Stimulated activated CD4-positive, alpha-beta T cell treated with anti-CD3 and anti-CD28 coated beads, Interleukin-15, amount 100 ng/mL, for 24 hours (primary cell): ENCODE data around the gene GDPGP1.
A peak's percentile ranks its signal among the peaks of the same experiment; 100 is the strongest.
"Not testable (repeated sequence)": the region's sequence is repeated elsewhere in the genome, so short reads cannot be mapped to it uniquely, and the experiment has no call there.

Experiments used
- DNase-seq: peaks from one replicate; pipeline ENCODE4 v3.0.0-alpha.2; 2020

GDPGP1 gene

GRCh38 chr15:90227336-90227735 is 6.7 kb upstream of the GDPGP1 start:
- no peak for DNase-seq

GRCh38 chr15:90227816-90228772 is 5.9 kb upstream of the GDPGP1 start:
- no peak for DNase-seq

DNA sequence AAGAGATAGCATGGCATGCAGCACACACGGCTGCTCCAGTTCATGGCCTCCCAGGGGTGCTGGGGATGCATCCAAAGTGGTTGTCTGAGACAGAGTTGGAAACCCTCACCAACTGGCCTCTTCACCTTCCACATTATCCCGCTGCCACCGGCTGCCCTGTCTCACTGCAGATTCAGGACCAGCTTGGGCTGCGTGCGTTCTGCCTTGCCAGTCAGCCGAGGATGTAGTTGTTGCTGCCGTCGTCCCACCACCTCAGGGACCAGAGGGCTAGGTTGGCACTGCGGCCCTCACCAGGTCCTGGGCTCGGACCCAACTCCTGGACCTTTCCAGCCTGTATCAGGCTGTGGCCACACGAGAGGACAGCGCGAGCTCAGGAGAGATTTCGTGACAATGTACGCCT is 5.0 kb upstream of the GDPGP1 start:
- DNase-seq: no peak

- DNase-seq: no peak
Observed at GRCh38 chr15:90230071-90230494, 3.9 kb upstream of the GDPGP1 start.

GRCh38 chr15:90230610-90231009 is 3.4 kb upstream of the GDPGP1 start:
- DNase-seq: no peak

DNA sequence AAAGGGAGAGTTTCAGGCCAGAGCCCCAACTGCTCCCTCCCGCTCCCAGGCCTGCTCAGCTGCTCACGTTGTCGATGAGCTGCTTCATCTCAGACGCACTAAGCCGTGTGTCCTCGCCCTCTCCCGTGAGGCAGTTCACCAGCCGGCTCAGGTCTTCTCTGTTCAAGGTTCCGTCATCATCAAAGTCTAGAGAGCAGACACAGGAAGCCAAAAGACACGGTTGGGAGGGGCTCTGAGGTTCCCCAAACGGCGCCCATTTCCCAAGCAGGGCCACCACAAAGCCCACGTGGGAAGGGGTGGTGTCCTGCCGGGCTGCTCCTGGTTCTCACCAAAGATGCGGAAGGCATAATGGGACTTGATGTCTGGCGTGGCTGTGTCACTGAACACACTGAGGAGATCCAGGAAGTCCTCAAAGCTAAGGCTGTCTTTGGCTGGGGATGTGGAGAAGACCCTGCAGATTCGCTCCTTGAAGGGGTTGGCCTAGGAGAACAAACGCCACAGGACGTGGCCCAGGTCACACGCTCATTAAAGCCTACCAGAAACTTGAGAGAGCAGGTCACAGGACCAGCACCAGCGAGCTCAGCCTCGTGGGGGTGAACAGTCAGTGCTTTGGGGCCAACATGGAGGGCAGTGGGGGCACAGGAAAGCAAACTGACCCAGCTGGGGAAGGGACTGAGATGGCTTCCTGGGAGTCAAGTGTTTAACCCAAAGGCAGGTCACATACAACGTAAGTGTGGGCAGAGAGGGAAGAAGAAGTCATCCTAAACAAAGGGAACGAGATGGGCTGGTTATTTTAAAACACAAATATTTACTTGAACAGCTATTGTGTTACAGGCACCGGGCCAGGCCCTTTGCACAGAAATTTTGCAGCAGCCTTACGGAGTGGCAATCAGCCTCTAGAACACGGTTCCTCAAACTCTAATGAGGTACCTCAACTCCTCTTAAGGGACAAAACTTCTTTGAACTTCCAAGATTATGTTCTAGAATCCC is 2.7 kb upstream of the GDPGP1 start:
- DNase-seq: peak; percentile 78

DNA sequence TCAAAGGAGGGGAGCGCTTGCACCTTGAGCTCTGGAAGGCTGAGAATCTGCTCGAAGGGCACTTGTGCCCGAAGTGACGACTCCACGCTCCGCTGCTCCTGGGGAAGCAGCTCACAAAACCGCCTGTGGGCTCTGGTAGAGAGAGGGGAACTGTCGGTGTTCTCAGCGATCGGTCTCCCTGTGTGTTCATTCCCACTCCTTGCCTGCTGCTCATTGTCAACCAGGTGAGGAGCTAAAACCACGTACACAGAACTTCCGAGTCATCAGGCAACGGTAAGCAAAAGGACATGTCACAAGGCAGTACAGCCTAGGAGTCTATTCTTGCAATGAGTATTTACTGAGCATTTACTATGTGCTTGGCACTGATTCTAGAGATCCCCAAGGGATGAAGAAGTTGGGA is 1.8 kb upstream of the GDPGP1 start:
- DNase-seq: peak; percentile 18

DNA sequence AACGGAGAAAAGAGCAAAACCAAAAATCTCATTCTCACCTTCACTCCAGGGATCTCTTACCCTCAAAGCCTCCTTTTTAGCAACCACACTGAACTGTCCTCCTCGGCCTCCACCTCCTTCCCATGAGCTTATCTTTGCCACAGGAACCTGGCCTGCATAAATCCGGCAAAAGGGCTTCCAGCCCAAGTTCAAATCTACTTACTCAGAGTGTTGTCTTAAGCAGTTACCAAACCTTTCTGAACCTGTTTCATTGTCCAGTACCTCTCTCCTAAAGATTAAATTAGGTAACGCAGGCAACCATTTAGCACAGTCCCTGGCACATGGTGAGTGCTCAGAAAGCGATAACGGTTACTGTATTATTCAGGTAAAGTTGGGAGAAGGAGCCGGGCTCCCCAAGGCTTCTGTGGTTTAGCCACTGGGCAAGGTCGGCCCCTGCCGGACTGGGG is 1.0 kb upstream of the GDPGP1 start:
- DNase-seq: no peak

- DNase-seq: peak; percentile 99
Observed at GRCh38 chr15:90233387-90234095, 468 bp upstream of the GDPGP1 start, which contains the start of gene CIB1. CIB1 (minus strand) TSS chr15:90233941; CDS start chr15:90233885, 56 bp downstream.

DNA sequence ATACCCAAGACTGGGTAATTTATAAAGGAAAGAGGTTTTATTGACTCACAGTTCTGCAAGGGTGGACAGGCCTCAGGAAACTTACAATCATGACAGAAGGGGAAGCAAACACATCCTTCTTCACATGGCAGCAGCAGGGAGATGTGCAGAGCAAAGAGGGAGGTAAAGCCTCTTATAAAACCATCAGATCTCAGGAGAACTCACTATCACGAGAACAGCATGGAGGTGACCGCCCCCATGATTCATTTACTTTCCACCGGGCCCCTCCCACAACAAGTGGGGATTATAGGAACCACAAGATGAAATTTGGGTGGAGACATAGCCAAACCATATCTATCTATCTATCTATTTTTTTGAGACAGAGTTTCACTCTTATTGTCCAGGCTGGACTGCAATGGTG is 5.4 kb downstream of the GDPGP1 start:
- DNase-seq: no peak

DNA sequence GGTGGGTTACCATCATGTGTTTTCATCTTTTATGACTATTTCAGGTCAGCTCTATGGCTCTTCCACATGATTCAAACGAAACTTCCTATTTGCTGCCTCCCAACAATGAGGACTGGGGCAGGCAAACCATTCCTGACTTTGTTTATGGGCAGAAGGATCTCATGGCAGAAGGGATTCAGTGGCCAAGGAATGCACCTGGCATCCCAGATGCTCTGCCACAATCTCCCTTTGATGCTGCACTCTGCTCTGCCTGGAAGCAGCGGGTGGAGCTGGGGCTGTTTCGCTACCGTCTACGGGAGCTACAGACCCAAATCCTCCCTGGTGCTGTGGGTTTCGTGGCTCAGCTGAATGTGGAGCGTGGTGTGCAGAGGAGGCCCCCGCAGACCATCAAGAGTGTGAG is 6.8 kb downstream of the GDPGP1 start:
- no peak for DNase-seq

GRCh38 chr15:90241343-90242192 is 7.6 kb downstream of the GDPGP1 start:
- no peak for DNase-seq

DNA sequence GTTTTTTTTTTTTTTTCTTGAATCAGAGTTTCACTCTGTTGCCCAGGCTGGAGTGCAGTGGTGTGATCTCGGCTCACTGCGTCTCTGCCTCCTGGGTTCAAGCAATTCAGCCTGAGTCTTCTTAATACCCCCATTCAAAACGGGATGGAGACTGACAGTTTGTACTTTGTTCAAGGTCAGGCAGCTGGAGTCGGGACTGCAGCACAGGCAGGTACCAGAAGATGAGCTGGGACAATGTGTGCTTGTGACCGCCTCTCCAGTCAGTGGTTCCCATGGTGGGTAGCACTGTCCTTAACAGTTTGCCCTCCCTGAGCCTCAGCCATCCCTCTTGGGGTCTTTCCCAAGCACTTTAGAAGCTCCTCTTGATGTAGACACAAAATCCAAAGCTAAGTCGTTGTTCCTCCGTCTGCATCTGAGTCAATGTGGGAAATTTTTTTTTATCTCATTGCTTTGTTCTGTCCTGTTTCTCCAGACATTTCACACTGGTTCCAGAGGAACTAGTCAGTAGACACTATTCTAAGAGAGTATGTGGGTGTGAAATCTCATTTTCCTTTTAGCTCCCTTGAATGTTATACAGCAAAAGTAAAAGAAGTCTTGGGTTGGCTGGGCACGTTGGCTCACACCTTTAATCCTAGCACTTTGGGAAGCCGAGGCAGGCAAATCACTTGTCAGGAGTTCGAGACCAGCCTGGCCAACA is 10.1 kb downstream of the GDPGP1 start:
- DNase-seq: no peak

DNA sequence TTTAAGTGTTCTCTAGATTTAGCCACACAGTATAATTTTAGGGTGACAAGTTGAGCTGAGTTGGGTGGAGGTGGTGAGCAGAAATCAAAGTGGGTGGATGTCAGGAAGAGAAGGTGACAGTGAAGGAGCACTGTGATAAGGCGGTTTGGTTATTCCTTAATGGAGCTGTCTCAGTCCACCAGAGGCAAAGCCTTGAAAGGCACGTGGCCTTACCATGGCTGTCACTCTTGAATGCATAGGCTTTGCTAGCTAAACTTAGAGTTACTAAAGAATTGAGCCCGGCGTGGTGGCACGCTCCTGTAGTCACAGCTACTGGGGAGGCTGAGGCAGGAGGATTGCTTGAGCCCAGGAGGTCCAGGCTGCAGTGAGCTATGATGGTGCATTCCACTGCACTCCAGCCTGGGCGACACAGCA is 14.8 kb downstream of the GDPGP1 start:
- DNase-seq: no peak

- DNase-seq: peak; percentile 96
Observed at GRCh38 chr15:90249203-90249863, 15.3 kb downstream of the GDPGP1 start, which contains the start of gene TTLL13. TTLL13 (plus strand) TSS chr15:90249556; CDS start chr15:90250631, 1,075 bp downstream.

DNA sequence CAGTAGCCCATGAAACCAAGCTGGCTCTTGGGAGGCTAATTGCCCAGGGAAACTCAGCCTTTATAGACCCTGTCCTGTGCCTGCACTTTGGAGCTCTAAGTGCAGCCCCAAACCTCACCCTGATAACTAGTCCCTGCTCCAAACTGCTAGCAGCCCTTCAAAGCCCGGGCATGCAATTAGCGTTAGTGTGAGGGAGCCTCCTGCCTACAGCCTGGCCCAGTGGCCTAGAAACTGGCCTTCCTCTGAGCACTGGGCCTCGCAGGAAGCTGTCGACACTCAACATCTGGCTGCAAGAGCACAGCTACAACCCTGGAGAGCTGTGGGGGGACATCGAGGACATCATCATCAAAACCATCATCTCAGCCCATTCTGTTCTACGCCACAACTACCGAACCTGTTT is 23.8 kb downstream of the GDPGP1 start:
- no peak for DNase-seq

DNA sequence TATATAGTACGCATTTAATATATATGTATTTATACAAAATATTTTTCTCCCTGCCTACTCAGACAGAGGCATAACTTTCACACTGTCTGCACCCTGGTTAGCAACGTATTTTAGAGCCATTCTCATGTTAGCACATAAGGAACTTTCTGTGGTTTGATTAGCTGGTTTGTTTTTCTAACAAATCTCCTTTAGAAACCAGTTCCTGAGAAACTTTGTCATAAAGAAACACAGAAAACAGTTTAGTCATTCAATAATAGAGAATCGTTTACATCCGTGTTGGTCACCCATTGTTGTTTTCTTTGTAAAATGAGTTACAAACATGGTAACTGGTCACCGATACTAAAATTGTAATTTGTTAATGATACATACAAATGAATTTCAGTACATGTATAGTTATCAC is 25.5 kb downstream of the GDPGP1 start:
- no peak for DNase-seq

- DNase-seq: not testable (repeated sequence)
Observed at GRCh38 chr15:90260731-90261130, 26.7 kb downstream of the GDPGP1 start.

GRCh38 chr15:90261811-90262210 is 27.8 kb downstream of the GDPGP1 start:
- DNase-seq: no peak

DNA sequence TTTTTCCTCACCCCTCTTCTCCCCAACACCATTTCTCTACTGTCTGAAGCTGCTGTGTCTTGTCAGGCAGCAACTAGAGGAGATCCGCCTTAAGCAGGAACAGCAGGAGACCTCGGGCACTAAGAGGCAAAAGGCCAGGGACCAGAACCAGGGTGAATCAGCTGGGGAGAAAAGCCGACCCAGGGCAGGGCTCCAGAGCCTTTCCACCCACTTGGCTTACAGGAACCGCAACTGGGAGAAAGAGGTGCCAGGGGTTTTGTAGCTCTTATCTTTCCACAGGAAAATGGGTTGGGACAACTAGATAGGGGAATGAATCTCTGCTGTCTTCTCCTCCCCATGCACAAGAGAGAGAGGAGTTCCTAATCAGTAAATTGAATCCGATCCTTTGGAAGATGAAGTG is 28.4 kb downstream of the GDPGP1 start:
- no peak for DNase-seq
